ENCODE data around the gene ANKRD11.

ANKRD11 gene

DNA sequence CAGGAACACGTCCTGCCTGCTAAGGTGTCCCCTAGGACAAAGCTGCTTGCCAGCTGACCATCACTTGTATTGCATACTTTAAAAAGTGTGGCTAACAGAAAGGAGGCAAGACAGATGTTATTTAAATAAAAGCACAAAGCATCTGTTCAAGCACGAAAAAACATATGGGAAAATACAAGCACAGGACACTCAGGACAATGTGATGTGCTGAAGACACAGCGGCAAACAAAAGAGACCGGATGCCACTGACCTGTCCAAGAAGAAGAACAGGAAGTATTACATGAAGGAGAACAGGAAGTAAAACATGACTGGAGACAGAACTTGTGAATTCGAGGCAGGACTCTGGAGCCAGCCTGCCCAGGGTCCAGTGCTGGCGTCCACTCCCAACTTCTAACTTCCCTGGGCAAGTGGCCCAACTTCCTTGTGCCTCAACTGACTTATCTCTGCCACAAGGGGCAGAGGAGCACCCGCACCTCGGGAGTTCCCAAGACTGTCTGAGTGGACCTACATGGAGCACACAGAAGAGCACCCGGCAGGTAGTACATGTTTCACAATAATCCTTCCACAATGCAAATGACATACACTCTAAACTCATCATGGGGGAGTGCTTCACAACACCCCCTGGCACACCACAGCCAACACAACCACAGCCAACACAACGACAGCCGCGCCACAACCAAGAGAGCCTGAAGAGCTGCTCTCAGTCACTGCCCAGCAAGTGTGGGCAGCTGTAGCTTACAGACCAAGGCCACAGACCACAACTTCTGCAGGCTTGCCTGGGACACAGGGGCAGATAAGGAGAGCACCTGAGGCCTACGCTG, 36.6 kb downstream of the ANKRD11 start:
- TF ChIP-seq, protein P1, sequence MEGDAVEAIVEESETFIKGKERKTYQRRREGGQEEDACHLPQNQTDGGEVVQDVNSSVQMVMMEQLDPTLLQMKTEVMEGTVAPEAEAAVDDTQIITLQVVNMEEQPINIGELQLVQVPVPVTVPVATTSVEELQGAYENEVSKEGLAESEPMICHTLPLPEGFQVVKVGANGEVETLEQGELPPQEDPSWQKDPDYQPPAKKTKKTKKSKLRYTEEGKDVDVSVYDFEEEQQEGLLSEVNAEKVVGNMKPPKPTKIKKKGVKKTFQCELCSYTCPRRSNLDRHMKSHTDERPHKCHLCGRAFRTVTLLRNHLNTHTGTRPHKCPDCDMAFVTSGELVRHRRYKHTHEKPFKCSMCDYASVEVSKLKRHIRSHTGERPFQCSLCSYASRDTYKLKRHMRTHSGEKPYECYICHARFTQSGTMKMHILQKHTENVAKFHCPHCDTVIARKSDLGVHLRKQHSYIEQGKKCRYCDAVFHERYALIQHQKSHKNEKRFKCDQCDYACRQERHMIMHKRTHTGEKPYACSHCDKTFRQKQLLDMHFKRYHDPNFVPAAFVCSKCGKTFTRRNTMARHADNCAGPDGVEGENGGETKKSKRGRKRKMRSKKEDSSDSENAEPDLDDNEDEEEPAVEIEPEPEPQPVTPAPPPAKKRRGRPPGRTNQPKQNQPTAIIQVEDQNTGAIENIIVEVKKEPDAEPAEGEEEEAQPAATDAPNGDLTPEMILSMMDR (IDR thresholded peaks at IDR 0.05; ENCODE audit: insufficient read depth, low read depth, low read length, missing control alignments), result no peak
- DNase-seq (ENCODE audit: low read depth), result no peak
- no peak overlapping the region for H3K4me3 ChIP-seq (ENCODE audit: low read depth, low read length)

DNA sequence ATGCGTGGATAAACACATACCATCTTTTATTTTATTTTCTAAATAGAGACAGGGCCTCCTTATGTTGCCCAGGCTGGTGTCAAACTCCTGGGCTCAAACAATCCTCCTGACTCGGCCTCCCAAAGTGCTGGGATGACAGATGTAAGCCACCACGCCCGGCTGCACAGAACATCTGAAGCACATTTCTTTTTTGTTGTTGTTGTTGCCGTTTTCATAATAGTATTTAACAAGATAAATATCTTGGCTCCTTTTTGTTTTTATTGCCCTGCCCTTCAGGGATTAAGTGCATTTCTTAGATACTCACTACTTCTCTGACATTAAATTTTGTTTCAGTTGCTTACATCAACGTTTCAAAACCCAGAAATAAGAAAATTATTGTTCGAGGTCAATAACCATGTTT, 37.4 kb downstream of the ANKRD11 start:
- DNase-seq (ENCODE audit: low read depth), result no peak
- no peak overlapping the region for H3K4me3 ChIP-seq (ENCODE audit: low read depth, low read length)
- TF ChIP-seq, protein P1 (IDR thresholded peaks at IDR 0.05; ENCODE audit: insufficient read depth, low read depth, low read length, missing control alignments), result no peak

DNA sequence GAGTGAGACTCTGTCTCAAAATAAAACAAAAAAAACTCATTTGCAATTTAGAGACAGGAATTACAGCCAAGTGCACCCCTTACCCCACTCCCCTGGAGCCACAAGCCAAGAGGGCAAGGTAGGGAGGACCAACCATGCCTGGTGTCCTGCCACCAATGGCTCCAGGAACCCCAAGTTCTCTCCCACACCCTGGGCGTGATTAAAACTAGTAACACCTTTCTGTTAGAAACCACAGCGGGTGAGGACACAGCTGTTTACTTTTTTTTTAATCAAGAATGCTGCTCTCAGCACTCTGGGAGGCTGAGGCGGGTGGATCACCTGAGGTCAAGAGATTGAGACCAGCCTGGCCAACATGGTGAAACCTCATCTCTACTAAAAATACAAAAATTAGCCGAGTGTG, 38.1 kb downstream of the ANKRD11 start:
- DNase-seq (ENCODE audit: low read depth), result peak; percentile 45
- H3K4me3 ChIP-seq (ENCODE audit: low read depth, low read length), result no peak overlapping the region
- TF ChIP-seq, protein P1 (IDR thresholded peaks at IDR 0.05; ENCODE audit: insufficient read depth, low read depth, low read length, missing control alignments), result no peak

DNA sequence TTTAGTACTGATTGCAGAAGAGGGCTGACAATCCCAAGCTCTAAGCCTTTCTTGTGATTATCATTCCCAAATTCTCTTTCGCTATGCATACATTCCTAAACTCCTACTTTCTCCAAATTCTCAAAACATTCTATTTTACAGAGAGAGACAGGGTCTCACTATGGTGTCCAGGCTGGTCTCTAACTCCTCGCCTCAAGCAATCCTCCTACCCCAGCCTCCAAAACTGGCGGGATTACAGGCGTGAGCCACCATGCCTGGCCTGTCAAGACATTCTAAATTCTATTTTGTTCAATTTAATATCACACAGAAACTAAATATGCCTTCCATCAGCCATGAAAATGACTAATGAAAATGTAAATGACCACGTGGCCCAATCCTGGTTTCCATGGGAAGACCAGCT, 39.8 kb downstream of the ANKRD11 start:
- no peak for DNase-seq (ENCODE audit: low read depth)
- TF ChIP-seq, protein P1 (IDR thresholded peaks at IDR 0.05; ENCODE audit: insufficient read depth, low read depth, low read length, missing control alignments), result no peak
- no peak overlapping the region for H3K4me3 ChIP-seq (ENCODE audit: low read depth, low read length)

DNA sequence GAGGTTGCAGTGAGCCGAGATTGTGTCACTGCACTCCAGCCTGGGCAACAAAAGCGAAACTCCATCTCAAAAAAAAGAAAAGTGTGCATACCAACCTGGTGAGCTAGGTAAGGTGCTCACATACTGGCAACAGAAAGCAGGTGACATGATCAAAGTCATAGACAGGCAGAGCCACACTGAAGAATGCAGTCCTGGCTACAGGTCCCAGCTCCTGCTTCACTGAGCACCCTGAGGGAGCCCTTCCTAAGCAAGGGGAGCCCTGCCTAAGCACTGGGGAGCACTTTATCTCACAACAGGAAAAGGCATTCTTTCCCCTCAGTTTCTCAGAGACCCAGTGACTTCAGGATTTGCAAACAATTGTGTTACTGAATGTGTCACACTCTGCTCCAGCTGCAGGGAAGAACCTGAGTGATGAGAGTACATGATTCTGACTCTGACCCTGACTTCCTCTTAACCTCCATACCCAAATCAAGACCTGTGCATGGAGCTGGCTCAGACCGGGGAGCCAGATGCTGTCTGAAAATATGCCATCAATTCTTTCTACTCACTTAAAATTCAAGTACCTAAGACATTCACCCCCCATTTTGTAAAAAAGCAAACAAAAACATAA, 40.5 kb downstream of the ANKRD11 start:
- TF ChIP-seq, protein P1 (IDR thresholded peaks at IDR 0.05; ENCODE audit: insufficient read depth, low read depth, low read length, missing control alignments), result no peak
- peak; percentile 34 for DNase-seq (ENCODE audit: low read depth)
- no peak overlapping the region for H3K4me3 ChIP-seq (ENCODE audit: low read depth, low read length)

DNA sequence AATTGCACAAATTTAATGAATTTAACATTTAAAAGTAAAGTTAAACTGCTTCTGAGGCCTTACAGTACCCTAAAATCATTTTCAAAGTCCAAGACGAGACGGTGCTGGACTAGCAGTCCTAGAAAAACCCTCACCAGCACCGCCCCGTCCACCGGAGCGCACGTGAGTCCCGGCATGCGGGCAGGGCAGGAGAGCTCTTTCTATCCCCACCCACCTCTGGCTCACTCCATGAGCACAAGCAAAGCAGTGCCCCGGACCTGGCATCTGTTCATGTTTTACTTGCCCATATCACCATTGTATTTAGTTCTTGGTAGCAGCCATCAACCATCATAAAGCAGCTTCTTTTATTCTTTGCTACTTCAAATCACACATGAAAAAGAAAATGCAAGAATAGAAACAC, 41.7 kb downstream of the ANKRD11 start:
- no peak for DNase-seq (ENCODE audit: low read depth)
- no peak overlapping the region for H3K4me3 ChIP-seq (ENCODE audit: low read depth, low read length)
- TF ChIP-seq, protein P1 (IDR thresholded peaks at IDR 0.05; ENCODE audit: insufficient read depth, low read depth, low read length, missing control alignments), result no peak
